ENCODE data around the gene CELF4.

CELF4 gene

GRCh38 chr18:37521510-37522465 lies 43.8 kb downstream of the CELF4 start:
- no peak for DNase-seq

GRCh38 chr18:37520508-37520907 lies 45.1 kb downstream of the CELF4 start:
- no peak for DNase-seq

GRCh38 chr18:37519510-37520135 lies 46.0 kb downstream of the CELF4 start:
- no peak for DNase-seq

GRCh38 chr18:37516361-37516853 lies 49.2 kb downstream of the CELF4 start:
- DNase-seq, result no peak

GRCh38 chr18:37514953-37515352 lies 50.6 kb downstream of the CELF4 start:
- DNase-seq, result no peak

GRCh38 chr18:37512400-37512799 lies 53.2 kb downstream of the CELF4 start:
- no peak for DNase-seq

- no peak for DNase-seq
Measured at GRCh38 chr18:37511721-37512298, 53.8 kb downstream of the CELF4 start.

GRCh38 chr18:37509600-37509999 lies 56.0 kb downstream of the CELF4 start:
- no peak for DNase-seq

GRCh38 chr18:37508207-37508606 lies 57.4 kb downstream of the CELF4 start:
- DNase-seq, result no peak

GRCh38 chr18:37507239-37507638 lies 58.4 kb downstream of the CELF4 start:
- DNase-seq, result no peak

GRCh38 chr18:37506001-37506400 lies 59.6 kb downstream of the CELF4 start:
- DNase-seq, result no peak

- no peak for DNase-seq
Measured at GRCh38 chr18:37505321-37505720, 60.3 kb downstream of the CELF4 start.

GRCh38 chr18:37502601-37503000 lies 63.0 kb downstream of the CELF4 start:
- DNase-seq, result no peak

- DNase-seq, result no peak
Measured at GRCh38 chr18:37502036-37502435, 63.6 kb downstream of the CELF4 start.

- no peak for DNase-seq
Measured at GRCh38 chr18:37501136-37501535, 64.5 kb downstream of the CELF4 start.

- DNase-seq, result no peak
Measured at GRCh38 chr18:37499913-37500312, 65.7 kb downstream of the CELF4 start.

- no peak for DNase-seq
Measured at GRCh38 chr18:37499044-37499443, 66.6 kb downstream of the CELF4 start.

- no peak for DNase-seq
Measured at GRCh38 chr18:37497853-37498518, 67.6 kb downstream of the CELF4 start.

GRCh38 chr18:37496568-37496967 lies 69.0 kb downstream of the CELF4 start:
- DNase-seq, result no peak

GRCh38 chr18:37495354-37495753 lies 70.2 kb downstream of the CELF4 start:
- no peak for DNase-seq

- DNase-seq, result no peak
Measured at GRCh38 chr18:37494406-37494805, 71.2 kb downstream of the CELF4 start.

- DNase-seq, result no peak
Measured at GRCh38 chr18:37493352-37493935, 72.2 kb downstream of the CELF4 start.

- no peak for DNase-seq
Measured at GRCh38 chr18:37492952-37493351, 72.6 kb downstream of the CELF4 start.
